Measurements from ENCODE around the gene CABCOCO1. TPM values are rescaled to one million over a fixed set of nuclear protein-coding genes. Genes with fewer than 3 reads are reported as not detected.

Gene CABCOCO1
- total and polyA plus RNA-seq, 9 of the 15 experiments (the other 6 are each of a cell fraction or from before 2014, with no cell fraction given): 0.04 TPM; not detected in 8

DNA sequence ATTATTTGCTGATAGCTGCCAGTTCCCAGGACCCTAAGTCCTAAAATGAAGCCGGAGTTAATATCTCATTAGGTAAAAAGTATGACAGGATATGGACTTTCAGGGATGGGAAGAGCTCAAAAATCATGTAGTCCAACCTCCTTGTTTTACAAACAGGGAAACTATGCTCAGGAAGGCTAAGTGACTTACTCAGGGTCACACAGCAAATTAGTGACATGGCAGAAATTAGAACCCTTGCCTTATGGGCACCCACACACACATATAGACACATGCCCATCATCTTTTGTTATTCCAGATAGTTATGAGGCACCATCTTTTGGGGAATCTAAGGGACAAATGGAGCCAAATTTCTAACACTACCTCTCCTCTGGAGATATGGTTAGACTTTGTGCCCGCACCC, 147.5 kb downstream of the CABCOCO1 start:
- H3K9me3 ChIP-seq (replicated peaks; ENCODE audit: control insufficient read depth, insufficient read depth, low read depth, low read length): no peaks in the 10 kb centered on the region
- no peaks in the 10 kb centered on the region for H3K27me3 ChIP-seq (ENCODE audit: control insufficient read depth in 2 of 2, insufficient read depth in 2 of 2, low read length in 2 of 2)
- intact Hi-C loops (cut with micrococcal nuclease) (no loop called here), in situ Hi-C loops (cut with MboI) (no loop called here)
- no peak overlapping the region for H3K4me2 ChIP-seq (ENCODE audit: insufficient read depth, low read length)
- DNase-seq (ENCODE audit: extremely low read depth in 1 of 4, low spot score in 3 of 4): no peak
- H3K9me1 ChIP-seq (ENCODE audit: control insufficient read depth, insufficient read depth, low read length): no peaks in the 10 kb centered on the region
- H2AFZ ChIP-seq (ENCODE audit: low read depth, low read length): no peak overlapping the region
- 83% methylated on average over 2 of the region's 2 CpGs for WGBS (ENCODE audit: insufficient coverage, low coverage, missing lambda C conversion rate)
- ChIA-PET POLR2A (interaction anchor here (0.7 to 1.3 kb wide), 3 partner anchors 13 to 921 kb away, joined by 3 read pairs; no protein-coding TSS in a partner anchor), CTCF (ENCODE audit: low intra/inter-chr PET ratio) (no interaction called here)
- no peak for FAIRE-seq
- ATAC-seq: no peak
- H3K79me2 ChIP-seq (ENCODE audit: control insufficient read depth, insufficient read depth, low read length): no peaks in the 10 kb centered on the region
- H4K20me1 ChIP-seq (replicated peaks; ENCODE audit: control insufficient read depth, insufficient read depth, low read length): no peaks in the 10 kb centered on the region
- H3K4me1 ChIP-seq (replicated peaks in 1 of 2; ENCODE audit: control insufficient read depth in 2 of 2, insufficient read depth in 2 of 2, low read length in 2 of 2): peaks cover 8 to 17% of the 10 kb centered on the region in 2 experiments; a peak in 3 of 5 replicates
- no peak overlapping the region for H3K9ac ChIP-seq (ENCODE audit: insufficient read depth in 1 of 2, low read depth in 2 of 2, low read length in 2 of 2)
- no peak overlapping the region for H3K27ac ChIP-seq (ENCODE audit: extremely low read depth, low read depth, low read length)
- BruUV-seq (replicated peaks): no TSS peak
- no peaks in the 10 kb centered on the region for H3K36me3 ChIP-seq (ENCODE audit: control insufficient read depth, insufficient read depth, low read length)
- H3K4me3 ChIP-seq: no peak overlapping the region
- TF ChIP-seq ZFP36 (IDR thresholded peaks at IDR 0.05; ENCODE audit: low read depth, low read length, partially characterized antibody) (peak; percentile 59), E2F4 (CRISPR knock-in tag; IDR thresholded peaks at IDR 0.05; ENCODE audit: low read depth) (no peak), RBM25 (IDR thresholded peaks at IDR 0.05; ENCODE audit: low read depth, low read length, severe bottlenecking) (peak; percentile 89), NEUROD1 (IDR thresholded peaks at IDR 0.05; ENCODE audit: borderline replicate concordance, low read depth, low read length, partially characterized antibody) (no peak), HDAC1 (IDR thresholded peaks at IDR 0.05) (0 out of 4 replicates have a peak, but pooled peaks of 1 of the 2 experiments have one; percentile 32), BCOR (IDR thresholded peaks at IDR 0.05) (peak; percentile 90), SMARCA5 (IDR thresholded peaks at IDR 0.05) (0 out of 2 replicates have a peak, but pooled peaks have one; percentile 19), KDM1A (IDR thresholded peaks at IDR 0.05) (peak; percentile 36 to 78; a peak in 3 of 4 replicates), PHF20 (IDR thresholded peaks at IDR 0.05; ENCODE audit: partially characterized antibody) (peak; percentile 31), CBX1 (IDR thresholded peaks at IDR 0.05; ENCODE audit: low read depth) (peak; percentile 39; the same call in 1 of the 2 replicates), NR0B1 (IDR thresholded peaks at IDR 0.05; ENCODE audit: partially characterized antibody) (no peak)
- TF ChIP-seq, protein P1, sequence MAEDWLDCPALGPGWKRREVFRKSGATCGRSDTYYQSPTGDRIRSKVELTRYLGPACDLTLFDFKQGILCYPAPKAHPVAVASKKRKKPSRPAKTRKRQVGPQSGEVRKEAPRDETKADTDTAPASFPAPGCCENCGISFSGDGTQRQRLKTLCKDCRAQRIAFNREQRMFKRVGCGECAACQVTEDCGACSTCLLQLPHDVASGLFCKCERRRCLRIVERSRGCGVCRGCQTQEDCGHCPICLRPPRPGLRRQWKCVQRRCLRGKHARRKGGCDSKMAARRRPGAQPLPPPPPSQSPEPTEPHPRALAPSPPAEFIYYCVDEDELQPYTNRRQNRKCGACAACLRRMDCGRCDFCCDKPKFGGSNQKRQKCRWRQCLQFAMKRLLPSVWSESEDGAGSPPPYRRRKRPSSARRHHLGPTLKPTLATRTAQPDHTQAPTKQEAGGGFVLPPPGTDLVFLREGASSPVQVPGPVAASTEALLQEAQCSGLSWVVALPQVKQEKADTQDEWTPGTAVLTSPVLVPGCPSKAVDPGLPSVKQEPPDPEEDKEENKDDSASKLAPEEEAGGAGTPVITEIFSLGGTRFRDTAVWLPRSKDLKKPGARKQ (CRISPR knock-in tag; IDR thresholded peaks at IDR 0.05): no peak
- TF ChIP-seq, protein P2, sequence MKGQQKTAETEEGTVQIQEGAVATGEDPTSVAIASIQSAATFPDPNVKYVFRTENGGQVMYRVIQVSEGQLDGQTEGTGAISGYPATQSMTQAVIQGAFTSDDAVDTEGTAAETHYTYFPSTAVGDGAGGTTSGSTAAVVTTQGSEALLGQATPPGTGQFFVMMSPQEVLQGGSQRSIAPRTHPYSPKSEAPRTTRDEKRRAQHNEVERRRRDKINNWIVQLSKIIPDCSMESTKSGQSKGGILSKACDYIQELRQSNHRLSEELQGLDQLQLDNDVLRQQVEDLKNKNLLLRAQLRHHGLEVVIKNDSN (CRISPR knock-in tag; IDR thresholded peaks at IDR 0.05): no peak

Measured in K562 (cell line).